Activated CD4-positive, alpha-beta memory T cell treated with anti-CD3 and anti-CD28 coated beads, Interleukin-2, amount 10 ng/mL, durations not matched to agents 7 days and 5 days (primary cell): ENCODE measurements around the gene ZFYVE21. TPM values are rescaled to one million over a fixed set of nuclear protein-coding genes. Genes with fewer than 3 reads are reported as not detected.

ENCODE experiments used
- CTCF ChIA-PET: fragments of 350-600 bp; sonication (Branson Sonifier 250); formaldehyde crosslinking; loops from one replicate; lab custom pipeline; 2021; ENCODE audit warnings: antibody characterized with exemption, inconsistent platforms; lab: Charles Lee
- POLR2A ChIA-PET: fragments of 350-600 bp; sonication (Branson Sonifier 250); formaldehyde crosslinking; loops from one replicate; lab custom pipeline; 2021; ENCODE audit warnings: antibody characterized with exemption; lab: Charles Lee
- DNase-seq: peaks from one replicate; pipeline ENCODE4 v3.0.0-alpha.2; 2020
- H3K27ac Mint-ChIP-seq: one replicate; pipeline ENCODE4 v1.8.0; 2021; ENCODE audit warnings: mild to moderate bottlenecking, mixed read lengths
- H3K27me3 Mint-ChIP-seq: one replicate; pipeline ENCODE4 v1.8.0; 2021; ENCODE audit warnings: mixed read lengths
- H3K36me3 Mint-ChIP-seq: one replicate; pipeline ENCODE4 v1.8.0; 2021; ENCODE audit warnings: low read depth, mixed read lengths
- H3K4me1 Mint-ChIP-seq: one replicate; pipeline ENCODE4 v1.8.0; 2021; ENCODE audit warnings: mixed read lengths
- H3K4me3 Mint-ChIP-seq: one replicate; pipeline ENCODE4 v1.8.0; 2021; ENCODE audit warnings: mild to moderate bottlenecking, mixed read lengths
- H3K9me3 Mint-ChIP-seq: one replicate; pipeline ENCODE4 v1.8.0; 2021; ENCODE audit warnings: mixed read lengths
- total RNA-seq, 2 experiments: library from RNA; stranded (reverse); gene quantifications; one replicate each; pipeline ENCODE4 v1.2.3, GENCODE V29; 2021

The ZFYVE21 gene
- total RNA-seq, 2 experiments from 2014 or later, result 17.4 to 17.8 TPM

DNA sequence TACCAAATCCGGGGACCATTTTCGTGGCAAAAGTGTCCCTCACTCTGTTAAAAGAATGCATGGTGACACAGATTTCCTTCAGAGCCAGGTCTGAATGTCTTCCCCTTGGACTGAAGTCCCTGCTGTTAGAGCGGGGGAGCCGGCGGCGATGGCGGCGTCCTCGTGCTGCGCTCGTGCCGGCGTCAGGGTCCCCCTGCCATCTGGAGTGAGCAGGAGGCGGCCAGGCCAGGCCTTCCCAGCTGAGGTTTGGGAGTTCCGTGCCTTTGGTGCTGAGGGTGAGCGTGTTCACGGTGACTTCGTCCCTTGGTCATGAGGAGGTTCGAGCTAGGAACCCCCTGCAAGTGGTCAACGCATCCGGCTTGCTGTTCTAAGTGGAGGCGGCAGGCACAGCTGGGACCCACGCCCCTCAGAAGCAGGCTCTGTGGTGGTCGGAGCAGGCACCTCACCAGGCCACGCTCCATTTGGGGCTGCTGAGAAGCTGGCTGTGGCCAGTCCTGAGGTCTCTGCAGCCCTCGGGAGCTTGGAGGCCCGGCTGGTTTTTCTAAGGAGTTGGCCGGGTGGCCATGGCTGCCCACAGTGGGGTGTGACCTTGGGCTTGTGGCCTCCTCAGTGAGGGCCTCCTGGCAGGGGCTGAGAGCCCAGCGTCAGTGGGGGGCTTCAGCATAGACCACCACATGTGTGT, 9.5 kb downstream of the ZFYVE21 start:
- Mint-ChIP-seq H3K27me3 (no peaks in the 10 kb centered on the region), H3K27ac (no peak overlapping the region), H3K4me3 (no peak overlapping the region), H3K4me1 (peaks cover 4% of the 10 kb centered on the region), H3K36me3 (peaks cover 2% of the 10 kb centered on the region), H3K9me3 (no peaks in the 10 kb centered on the region)
- ChIA-PET POLR2A (interaction anchor here (1.0 kb wide), 1 partner anchor 11 kb away, joined by 3 read pairs; no protein-coding TSS in a partner anchor), CTCF (no interaction called here)
- no peak for DNase-seq

DNA sequence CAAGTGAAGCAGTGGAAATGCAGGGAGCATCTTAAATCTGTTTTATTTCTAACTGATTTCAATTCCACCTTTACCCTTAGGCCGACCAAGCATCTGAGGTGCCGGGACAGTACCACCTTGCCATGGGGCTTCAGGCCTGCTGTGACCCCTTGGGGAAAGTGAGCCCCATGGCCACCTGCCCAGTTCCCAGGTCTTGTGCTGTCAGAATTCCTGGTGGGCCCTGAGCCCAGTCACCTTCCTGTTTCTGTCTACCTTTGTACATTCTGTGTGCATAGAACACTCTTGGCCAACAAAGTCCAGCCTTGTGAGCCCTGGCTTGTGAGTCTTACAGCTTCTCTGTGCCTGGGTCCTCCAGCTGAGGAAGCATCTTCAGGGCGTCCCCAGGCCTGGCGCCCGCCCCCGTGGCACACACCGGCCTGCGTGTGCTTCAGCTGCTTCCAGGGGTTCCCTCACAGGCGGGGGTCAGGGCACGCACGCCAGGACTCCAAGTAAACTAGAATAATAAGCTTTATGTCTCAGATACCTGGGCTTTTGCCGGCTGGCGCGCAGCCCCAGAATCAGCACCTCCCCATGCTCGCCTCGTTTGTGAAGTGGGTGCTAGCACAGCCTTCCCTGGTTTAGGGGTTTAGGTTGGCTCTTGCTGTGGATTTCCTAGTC, 10.3 kb downstream of the ZFYVE21 start:
- H3K27me3 Mint-ChIP-seq, result no peaks in the 10 kb centered on the region
- ChIA-PET CTCF (no interaction called here), POLR2A (interaction anchor here (1.0 kb wide), 1 partner anchor 10 kb away, joined by 3 read pairs; no protein-coding TSS in a partner anchor)
- H3K36me3 Mint-ChIP-seq, result peaks cover 2% of the 10 kb centered on the region
- H3K9me3 Mint-ChIP-seq, result no peaks in the 10 kb centered on the region
- no peak for DNase-seq
- H3K27ac Mint-ChIP-seq, result no peak overlapping the region
- no peak overlapping the region for H3K4me3 Mint-ChIP-seq
- H3K4me1 Mint-ChIP-seq, result peaks cover 3% of the 10 kb centered on the region

DNA sequence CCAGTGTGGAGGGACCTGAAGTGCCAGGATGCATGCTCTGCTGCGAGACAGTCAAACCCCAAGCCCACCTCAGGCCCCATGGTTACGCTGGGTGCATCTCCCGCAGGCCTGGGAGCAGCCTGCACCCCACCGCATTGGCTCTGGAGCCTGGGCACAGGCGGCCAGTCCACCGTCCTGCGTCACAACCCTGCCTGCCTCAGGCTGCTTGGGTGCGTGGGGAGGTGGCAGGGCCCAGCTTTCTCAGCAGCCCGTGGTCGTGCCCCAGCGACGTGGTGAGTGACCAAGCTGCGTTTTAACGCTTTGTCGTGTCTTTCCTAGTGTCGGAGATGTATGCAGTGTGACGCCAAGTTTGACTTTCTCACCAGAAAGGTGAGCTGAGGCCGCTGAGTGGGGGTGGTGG, 10.9 kb downstream of the ZFYVE21 start:
- no peak overlapping the region for H3K4me3 Mint-ChIP-seq
- no peaks in the 10 kb centered on the region for H3K27me3 Mint-ChIP-seq
- peaks cover 3% of the 10 kb centered on the region for H3K4me1 Mint-ChIP-seq
- no peak overlapping the region for H3K27ac Mint-ChIP-seq
- ChIA-PET POLR2A (no interaction called here), CTCF (no interaction called here)
- peaks cover 2% of the 10 kb centered on the region for H3K36me3 Mint-ChIP-seq
- DNase-seq, result no peak
- H3K9me3 Mint-ChIP-seq, result no peaks in the 10 kb centered on the region

DNA sequence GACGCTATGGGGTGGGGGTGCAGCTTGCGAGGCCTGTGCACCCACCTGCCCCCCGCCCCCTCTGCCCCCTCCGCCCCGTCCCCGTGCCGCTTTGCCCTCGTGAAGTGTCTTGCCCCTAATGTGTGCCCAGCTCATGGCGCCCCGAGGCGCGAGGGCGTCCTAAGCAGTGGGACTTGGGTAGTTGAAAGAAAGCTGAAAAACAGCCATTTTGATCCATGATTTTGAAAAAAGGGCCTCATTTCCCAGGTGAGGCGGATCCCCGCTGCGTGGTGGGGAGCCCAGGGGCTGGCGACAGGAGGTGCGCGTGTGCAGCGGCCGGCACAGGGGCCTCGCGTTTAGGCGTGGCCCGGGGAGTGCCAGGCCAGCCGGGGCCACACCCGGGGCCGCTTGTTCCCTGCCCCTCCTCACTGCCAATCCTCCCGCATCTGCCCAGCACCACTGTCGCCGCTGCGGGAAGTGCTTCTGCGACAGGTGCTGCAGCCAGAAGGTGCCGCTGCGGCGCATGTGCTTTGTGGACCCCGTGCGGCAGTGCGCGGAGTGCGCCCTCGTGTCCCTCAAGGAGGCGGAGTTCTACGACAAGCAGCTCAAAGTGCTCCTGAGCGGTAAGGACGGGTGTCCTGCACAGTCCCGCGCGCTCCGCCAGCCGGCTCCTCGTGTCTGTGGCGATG, 11.8 kb downstream of the ZFYVE21 start:
- ChIA-PET POLR2A (no interaction called here), CTCF (no interaction called here)
- no peak for DNase-seq
- H3K27me3 Mint-ChIP-seq, result no peaks in the 10 kb centered on the region
- H3K27ac Mint-ChIP-seq, result no peak overlapping the region
- H3K4me3 Mint-ChIP-seq, result no peak overlapping the region
- no peaks in the 10 kb centered on the region for H3K4me1 Mint-ChIP-seq
- H3K36me3 Mint-ChIP-seq, result peaks cover 2% of the 10 kb centered on the region
- H3K9me3 Mint-ChIP-seq, result no peaks in the 10 kb centered on the region

DNA sequence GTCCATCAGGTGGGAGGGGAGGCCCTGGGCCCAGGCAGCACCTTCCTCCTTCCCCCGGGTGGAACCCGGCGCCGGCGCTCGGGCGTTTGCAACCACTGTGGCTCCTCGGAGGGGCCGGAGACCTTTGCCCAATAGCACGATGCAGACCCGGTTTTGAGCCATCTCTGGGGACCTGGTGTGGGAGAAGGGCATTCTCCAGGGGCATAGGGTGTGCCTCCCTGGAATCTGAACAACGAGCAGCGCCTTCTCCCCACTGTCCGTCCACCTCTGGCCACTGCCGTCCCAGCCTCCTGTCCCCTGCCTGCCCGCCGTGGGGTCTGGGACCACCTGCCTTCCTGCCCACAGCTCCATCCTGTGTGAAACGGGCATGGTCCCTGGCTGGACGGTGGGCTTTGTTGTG, 12.5 kb downstream of the ZFYVE21 start:
- CTCF ChIA-PET, result no interaction called here
- Mint-ChIP-seq H3K27ac (no peak overlapping the region), H3K4me3 (no peak overlapping the region), H3K27me3 (no peaks in the 10 kb centered on the region), H3K36me3 (peaks cover 5% of the 10 kb centered on the region), H3K9me3 (no peaks in the 10 kb centered on the region), H3K4me1 (no peaks in the 10 kb centered on the region)
- POLR2A ChIA-PET, result no interaction called here
- no peak for DNase-seq

DNA sequence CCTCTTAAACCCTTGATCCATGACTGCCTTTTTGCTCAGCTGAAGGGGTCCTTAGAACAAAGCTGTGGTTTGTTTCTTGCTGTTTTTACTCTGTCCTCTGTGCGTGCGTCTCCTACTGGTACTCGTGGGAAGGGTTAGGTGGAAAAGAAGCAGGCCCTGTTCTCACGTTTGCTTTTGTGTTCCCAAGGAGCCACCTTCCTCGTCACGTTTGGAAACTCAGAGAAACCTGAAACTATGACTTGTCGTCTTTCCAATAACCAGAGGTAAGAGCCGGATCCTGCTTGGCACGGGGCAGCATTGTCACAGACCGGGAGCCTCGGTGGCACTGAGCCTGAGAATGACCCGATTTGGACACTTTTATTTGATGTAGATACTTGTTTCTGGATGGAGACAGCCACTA, 13.1 kb downstream of the ZFYVE21 start:
- no peak overlapping the region for H3K27ac Mint-ChIP-seq

DNA sequence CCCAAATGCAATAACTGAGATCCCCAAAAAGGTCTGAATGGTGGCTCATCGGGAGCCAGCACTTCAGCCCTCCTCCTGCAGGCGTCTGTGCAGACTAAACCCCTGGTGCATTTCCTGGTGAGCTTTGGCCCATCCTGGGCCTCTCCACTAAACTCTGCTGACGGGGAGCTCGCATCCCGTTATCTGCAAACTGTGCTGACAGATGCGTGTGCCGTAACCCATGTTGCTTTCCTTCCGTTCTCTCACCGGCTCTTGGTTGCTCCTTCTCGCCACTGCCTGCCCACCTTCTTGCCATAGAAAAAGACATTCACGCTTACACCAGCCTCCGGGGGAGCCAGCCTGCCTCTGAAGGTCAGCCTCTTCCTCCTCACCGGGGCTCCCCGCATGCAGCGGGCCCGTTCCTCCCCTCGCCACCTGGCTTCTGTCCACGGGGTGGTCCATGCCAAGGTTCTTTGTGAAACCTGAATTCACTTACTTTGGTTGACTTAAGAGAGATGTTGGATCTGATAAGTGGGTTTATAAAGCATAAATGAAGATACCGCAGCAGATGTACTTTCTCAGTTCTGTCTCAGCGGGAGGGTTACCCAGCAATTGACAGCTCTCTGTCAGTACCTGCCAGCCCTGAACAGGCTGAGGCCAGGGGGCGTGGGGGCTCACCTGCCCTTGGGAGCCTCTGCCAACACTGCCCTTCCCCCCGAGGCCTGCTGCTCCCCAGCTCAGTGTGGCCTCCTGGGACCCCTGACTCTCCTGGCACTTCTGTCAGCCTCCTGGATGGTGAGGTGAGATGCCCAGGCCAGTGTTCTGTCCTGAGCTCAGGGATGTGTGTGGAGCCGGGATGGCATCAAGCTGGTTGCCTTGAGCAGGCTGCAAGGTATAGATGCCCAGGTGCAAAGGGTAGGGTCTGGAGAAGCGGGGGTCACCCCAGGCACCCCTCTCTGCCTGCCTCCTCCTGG, 14.2 kb downstream of the ZFYVE21 start:
- H3K4me1 Mint-ChIP-seq, result no peaks in the 10 kb centered on the region
- ChIA-PET CTCF (no interaction called here), POLR2A (no interaction called here)
- H3K27me3 Mint-ChIP-seq, result no peaks in the 10 kb centered on the region
- H3K27ac Mint-ChIP-seq, result no peak overlapping the region
- no peaks in the 10 kb centered on the region for H3K9me3 Mint-ChIP-seq
- no peak overlapping the region for H3K4me3 Mint-ChIP-seq
- H3K36me3 Mint-ChIP-seq, result peaks cover 5% of the 10 kb centered on the region
- DNase-seq, result no peak

More for the DNA sequence above, 13.1 kb downstream of the ZFYVE21 start:
- POLR2A ChIA-PET, result no interaction called here
- H3K4me1 Mint-ChIP-seq, result no peaks in the 10 kb centered on the region
- DNase-seq, result no peak
- H3K9me3 Mint-ChIP-seq, result no peaks in the 10 kb centered on the region
- H3K4me3 Mint-ChIP-seq, result no peak overlapping the region
- H3K27me3 Mint-ChIP-seq, result no peaks in the 10 kb centered on the region
- CTCF ChIA-PET, result no interaction called here
- peaks cover 5% of the 10 kb centered on the region for H3K36me3 Mint-ChIP-seq

DNA sequence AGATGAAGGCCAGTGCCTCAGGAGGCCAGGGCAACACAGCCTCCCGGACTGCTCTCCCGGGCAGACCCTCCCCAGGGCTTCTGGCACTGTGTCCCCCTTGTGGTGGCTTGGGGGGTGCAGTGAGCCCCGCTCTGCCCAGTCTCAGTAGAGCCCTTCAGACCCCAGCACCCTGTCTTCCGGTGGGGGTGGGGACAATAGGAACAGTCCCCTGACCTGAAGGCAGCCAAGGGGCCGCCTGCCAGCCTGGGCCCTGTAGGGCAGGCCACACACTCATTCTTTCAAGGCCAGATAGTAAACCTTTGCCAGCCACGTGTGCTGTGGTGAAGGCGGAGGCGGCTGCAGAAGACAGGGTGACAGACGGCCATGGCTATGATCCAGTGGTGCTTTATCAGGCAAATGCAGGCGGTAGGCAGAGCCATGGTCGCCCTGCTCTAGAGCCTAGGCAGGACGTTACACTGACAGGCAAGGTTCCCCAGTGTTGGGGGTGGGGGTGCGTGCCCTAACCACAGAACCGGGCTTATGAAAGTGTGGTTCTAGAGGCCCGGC, 15.0 kb downstream of the ZFYVE21 start:
- Mint-ChIP-seq H3K27me3 (no peaks in the 10 kb centered on the region), H3K4me1 (no peaks in the 10 kb centered on the region), H3K27ac (no peak overlapping the region), H3K4me3 (no peak overlapping the region), H3K36me3 (peaks cover 5% of the 10 kb centered on the region), H3K9me3 (no peaks in the 10 kb centered on the region)
- ChIA-PET POLR2A (no interaction called here), CTCF (no interaction called here)
- DNase-seq, result no peak

DNA sequence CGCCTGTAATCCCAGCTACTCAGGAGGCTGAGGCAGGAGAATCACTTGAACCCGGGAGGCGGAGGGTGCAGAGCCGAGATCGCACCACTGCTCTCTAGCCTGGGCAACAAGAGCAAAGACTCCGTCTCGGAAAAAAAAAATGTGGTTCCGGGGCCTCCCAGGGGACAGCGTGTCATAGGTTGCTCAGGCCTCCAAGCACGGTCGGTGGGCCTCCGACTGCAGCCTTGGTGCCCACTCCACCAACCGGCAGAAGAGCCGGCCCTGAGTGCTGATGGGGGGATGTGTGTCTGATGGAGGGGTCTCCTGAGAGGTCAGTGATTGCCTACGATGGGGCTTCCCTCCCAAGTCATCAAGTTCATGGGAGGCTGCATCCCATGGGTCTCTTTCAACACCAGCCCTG, 15.9 kb downstream of the ZFYVE21 start:
- no peak for DNase-seq
- Mint-ChIP-seq H3K27ac (no peak overlapping the region), H3K4me1 (no peaks in the 10 kb centered on the region), H3K9me3 (no peaks in the 10 kb centered on the region), H3K4me3 (no peak overlapping the region), H3K27me3 (no peaks in the 10 kb centered on the region), H3K36me3 (peaks cover 5% of the 10 kb centered on the region)
- CTCF ChIA-PET, result no interaction called here
- POLR2A ChIA-PET, result no interaction called here

DNA sequence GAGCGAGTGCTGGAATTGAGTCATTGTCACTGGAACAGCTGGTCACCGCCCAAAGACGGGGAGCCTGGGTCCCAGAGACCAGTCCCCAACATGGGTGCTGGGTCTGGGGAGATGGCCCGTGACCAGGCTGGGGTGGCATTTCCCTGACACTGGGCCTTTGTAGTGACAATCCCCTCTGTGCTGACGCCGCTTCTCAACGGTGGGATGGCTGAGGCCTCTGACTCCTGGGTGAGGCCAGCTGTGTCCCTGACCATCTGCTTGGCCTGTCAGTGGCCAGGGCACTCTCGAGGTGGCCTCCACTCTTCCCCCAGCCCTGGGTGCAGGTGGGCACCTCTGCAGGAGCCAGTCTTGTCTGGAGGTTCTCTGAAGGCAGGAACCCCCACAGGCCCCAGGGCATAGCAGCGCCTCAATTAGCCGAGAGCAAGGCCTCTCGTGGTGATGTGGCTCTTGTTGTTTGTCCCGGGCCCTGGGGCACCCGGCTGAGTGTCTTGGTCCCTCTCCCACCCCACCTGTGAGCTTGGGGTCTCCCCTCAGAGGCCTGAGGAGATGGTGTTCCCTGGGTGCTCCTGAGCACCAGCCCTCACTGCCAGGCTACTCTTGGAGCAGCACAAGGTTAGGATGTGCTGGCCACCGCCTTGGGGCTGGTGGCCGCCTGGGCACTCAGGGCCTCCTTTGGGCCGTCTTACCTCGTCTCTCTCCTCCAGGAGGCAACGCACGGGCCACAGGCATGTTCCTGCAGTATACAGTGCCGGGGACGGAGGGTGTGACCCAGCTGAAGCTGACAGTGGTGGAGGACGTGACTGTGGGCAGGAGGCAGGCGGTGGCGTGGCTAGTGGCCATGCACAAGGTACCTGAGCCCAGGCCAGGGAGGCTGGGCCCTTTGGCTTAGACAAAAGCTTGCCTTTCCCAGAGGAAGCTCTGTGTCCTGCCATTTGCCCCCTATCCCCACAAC, 16.6 kb downstream of the ZFYVE21 start:
- H3K4me3 Mint-ChIP-seq, result no peak overlapping the region
- DNase-seq, result no peak
- no peaks in the 10 kb centered on the region for H3K27me3 Mint-ChIP-seq
- ChIA-PET POLR2A (no interaction called here), CTCF (interaction anchor here (0.9 kb wide), 1 partner anchor 11 kb away, joined by 3 read pairs; no protein-coding TSS in a partner anchor)
- no peaks in the 10 kb centered on the region for H3K9me3 Mint-ChIP-seq
- no peak overlapping the region for H3K27ac Mint-ChIP-seq
- peaks cover 5% of the 10 kb centered on the region for H3K36me3 Mint-ChIP-seq
- H3K4me1 Mint-ChIP-seq, result no peaks in the 10 kb centered on the region

DNA sequence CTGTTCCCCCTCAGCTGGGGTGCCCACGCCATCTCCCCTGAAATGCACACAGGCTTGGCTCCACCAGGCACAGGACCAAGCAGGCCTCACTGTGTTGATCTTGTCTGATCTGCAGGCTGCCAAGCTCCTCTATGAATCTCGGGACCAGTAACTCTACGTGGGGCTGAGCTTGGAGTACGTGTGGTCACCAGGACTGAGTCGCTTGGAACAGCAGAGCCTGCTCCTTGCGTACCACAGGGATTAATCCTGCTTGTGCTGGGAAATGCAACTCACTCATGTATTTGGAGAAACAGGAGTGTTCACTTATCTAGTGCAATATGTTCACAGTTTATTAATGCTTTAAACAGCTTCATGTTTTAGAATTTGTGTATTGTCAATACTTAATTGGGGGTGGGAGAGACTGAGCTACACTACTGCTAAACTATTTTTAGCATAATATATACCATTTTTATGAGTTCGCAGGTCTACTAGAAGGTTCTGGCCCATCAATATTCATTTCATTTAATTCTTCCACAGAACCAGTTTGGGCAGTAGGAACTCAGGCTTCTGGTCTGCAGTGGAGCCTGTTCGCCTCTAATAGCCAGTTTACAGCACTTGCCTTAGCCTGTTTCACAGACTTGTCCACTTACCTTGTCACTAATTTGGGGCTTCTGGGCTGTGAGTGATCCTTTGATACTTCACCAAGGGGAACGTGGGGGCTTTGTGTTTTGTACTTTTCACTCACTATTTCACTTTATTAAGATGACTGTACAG, 17.4 kb downstream of the ZFYVE21 start:
- Mint-ChIP-seq H3K4me1 (no peaks in the 10 kb centered on the region), H3K9me3 (no peaks in the 10 kb centered on the region), H3K4me3 (no peak overlapping the region), H3K27me3 (no peaks in the 10 kb centered on the region), H3K36me3 (peaks cover 5% of the 10 kb centered on the region), H3K27ac (no peak overlapping the region)
- CTCF ChIA-PET, result interaction anchor here (0.9 kb wide), 1 partner anchor 10 kb away, joined by 3 read pairs; no protein-coding TSS in a partner anchor
- no peak for DNase-seq
- POLR2A ChIA-PET, result no interaction called here
